GM23338 (cell line): Measurements from ENCODE around the gene IQSEC2. TPM values are rescaled to one million over a fixed set of nuclear protein-coding genes. Genes with fewer than 3 reads are reported as not detected.

Experiments used
- ATAC-seq: fragments of 200-7000 bp; cut with Tn5 transposase; 3 replicates; pipeline ENCODE4 v1.9.1; 2020
- DNase-seq: peaks from one replicate; pipeline ENCODE4 v3.0.0-alpha.2; 2015; ENCODE audit warnings: low spot score
- H2AFZ ChIP-seq: fragments of 200-600 bp; sonication (generic); 2 replicates; pipeline ENCODE4 v1.8.0; 2016; ENCODE audit warnings: antibody characterized with exemption, mild to moderate bottlenecking, moderate library complexity
- H3F3A ChIP-seq: fragments of 200-600 bp; sonication (generic); replicated peaks from 2 replicates; pipeline ENCODE4 v1.8.0; 2017; ENCODE audit warnings: antibody characterized with exemption, mixed run types, low read depth
- H3K27ac ChIP-seq: fragments of 200-600 bp; sonication (generic); 2 replicates; pipeline ENCODE4 v1.6.1; 2016; ENCODE audit warnings: low read depth
- H3K27me3 ChIP-seq: fragments of 200-600 bp; sonication (generic); 2 replicates; pipeline ENCODE4 v1.8.0; 2016; ENCODE audit warnings: mild to moderate bottlenecking, mixed run types, moderate library complexity; ENCODE audit not compliant: insufficient read depth
- H3K36me3 ChIP-seq: fragments of 200-600 bp; sonication (generic); 2 replicates; pipeline ENCODE4 v1.8.0; 2016; ENCODE audit warnings: mild to moderate bottlenecking; ENCODE audit not compliant: insufficient read depth
- H3K4me1 ChIP-seq: fragments of 200-600 bp; sonication (generic); 2 replicates; pipeline ENCODE4 v1.8.0; 2016; ENCODE audit warnings: mild to moderate bottlenecking, moderate library complexity; ENCODE audit not compliant: insufficient read depth
- H3K4me2 ChIP-seq: fragments of 200-600 bp; sonication (generic); 2 replicates; pipeline ENCODE4 v1.7.1; 2017; ENCODE audit warnings: mixed run types
- H3K4me3 ChIP-seq: fragments of 200-600 bp; sonication (generic); 2 replicates; pipeline ENCODE4 v1.6.1; 2016; ENCODE audit warnings: mixed run types
- H3K79me2 ChIP-seq: fragments of 200-600 bp; sonication (generic); replicated peaks from 2 replicates; pipeline ENCODE4 v1.8.0; 2017; ENCODE audit warnings: mild to moderate bottlenecking; ENCODE audit not compliant: insufficient read depth
- H3K9me2 ChIP-seq: fragments of 200-600 bp; sonication (generic); 2 replicates; pipeline ENCODE4 v1.8.0; 2017; ENCODE audit not compliant: insufficient read depth
- H4K20me1 ChIP-seq: fragments of 200-600 bp; sonication (generic); replicated peaks from 2 replicates; pipeline ENCODE4 v1.8.0; 2017; ENCODE audit warnings: mild to moderate bottlenecking; ENCODE audit not compliant: insufficient read depth
- H3K27ac Mint-ChIP-seq: 2 replicates; pipeline ENCODE4 v1.8.0; 2020; ENCODE audit warnings: inconsistent platforms, mild to moderate bottlenecking, moderate library complexity, mixed read lengths
- H3K27me3 Mint-ChIP-seq: 3 replicates; pipeline ENCODE4 v1.8.0; 2022; ENCODE audit warnings: low read depth, mild to moderate bottlenecking, moderate library complexity, mixed read lengths, inconsistent platforms; ENCODE audit not compliant: insufficient read depth, poor library complexity
- H3K36me3 Mint-ChIP-seq: 3 replicates; pipeline ENCODE4 v1.8.0; 2021; ENCODE audit warnings: low read depth, mild to moderate bottlenecking, inconsistent platforms, moderate library complexity, mixed read lengths
- H3K4me1 Mint-ChIP-seq: 3 replicates; pipeline ENCODE4 v1.8.0; 2020; ENCODE audit warnings: mild to moderate bottlenecking, inconsistent platforms, mixed read lengths
- H3K4me3 Mint-ChIP-seq: 3 replicates; pipeline ENCODE4 v1.8.0; 2021; ENCODE audit warnings: moderate library complexity, mild to moderate bottlenecking, inconsistent platforms, mixed read lengths
- H3K9me3 Mint-ChIP-seq: 3 replicates; pipeline ENCODE4 v1.8.0; 2020; ENCODE audit warnings: moderate library complexity, mild to moderate bottlenecking, inconsistent platforms, mixed read lengths
- CREB1 ChIP-seq: fragments of 250-450 bp; sonication (Bioruptor Pico); IDR thresholded peaks from 2 replicates; pipeline ENCODE4 v1.5.0; 2020; ENCODE audit warnings: low read depth, mild to moderate bottlenecking, moderate library complexity
- ETS1 ChIP-seq: IDR thresholded peaks from 2 replicates; pipeline ENCODE4 v1.6.1; 2016; ENCODE audit warnings: antibody characterized with exemption
- EZH2 ChIP-seq: fragments of 200-600 bp; sonication (generic); IDR thresholded peaks from one replicate; pipeline ENCODE4 v1.8.0; 2017; ENCODE audit warnings: antibody characterized with exemption, mild to moderate bottlenecking, low read depth; ENCODE audit not compliant: unreplicated experiment
- JUNB ChIP-seq: IDR thresholded peaks from one replicate; pipeline ENCODE4 v1.6.1; 2016; ENCODE audit warnings: antibody characterized with exemption; ENCODE audit not compliant: unreplicated experiment
- NANOG ChIP-seq: IDR thresholded peaks from 2 replicates; pipeline ENCODE4 v1.6.1; 2016; ENCODE audit warnings: antibody characterized with exemption, borderline replicate concordance
- ZNF114 ChIP-seq: fragments of 250-450 bp; sonication (Bioruptor Pico); IDR thresholded peaks from 2 replicates; pipeline ENCODE4 v1.5.0; 2020; ENCODE audit warnings: mild to moderate bottlenecking, moderate library complexity
- ZNF331 ChIP-seq: fragments of 250-450 bp; sonication (Bioruptor Pico); IDR thresholded peaks from 2 replicates; pipeline ENCODE4 v1.5.0; 2020; ENCODE audit warnings: low read depth, mild to moderate bottlenecking, moderate library complexity
- ZNF462 ChIP-seq: fragments of 250-450 bp; sonication (Bioruptor Pico); IDR thresholded peaks from 2 replicates; pipeline ENCODE4 v1.5.0; 2020; ENCODE audit warnings: mild to moderate bottlenecking, moderate library complexity
- polyA plus RNA-seq: library from polyadenylated mRNA; unstranded; fragments of >200 nt; fragmentation: Nextera tagmentation; extraction: Ambion mirVana; gene quantifications from 2 replicates; pipeline ENCODE4 v1.2.1, GENCODE V29; 2016
- total RNA-seq: library from RNA; depleted of rRNA; stranded (reverse); fragments of >200 nt; shearing (Covaris generic); gene quantifications from 2 replicates; pipeline ENCODE4 v1.2.3, GENCODE V29; 2014

Gene IQSEC2
- total and polyA plus RNA-seq, 2 experiments from 2014 or later: 12.3 to 92.2 TPM

GRCh38 chrX:53257670-53258423 lies 23.5 kb downstream of the IQSEC2 start (continued):
- TF ChIP-seq ZNF462 (CRISPR knock-in tag) (no peak), ZNF331 (CRISPR knock-in tag) (no peak)

- H3K27ac Mint-ChIP-seq: no peak overlapping the region
- no peaks in the 10 kb centered on the region for H4K20me1 ChIP-seq
- H3K4me3 Mint-ChIP-seq: peak overlapping the region; percentile 55
- H3K27ac ChIP-seq: no peak overlapping the region
- H3K79me2 ChIP-seq: no peaks in the 10 kb centered on the region
- H3K4me1 ChIP-seq: no peaks in the 10 kb centered on the region
- no peak overlapping the region for H3K4me3 ChIP-seq
- H3K4me2 ChIP-seq: no peak overlapping the region
- no peaks in the 10 kb centered on the region for H3K27me3 ChIP-seq
- peaks cover 9% of the 10 kb centered on the region for H3K27me3 Mint-ChIP-seq
- no peak overlapping the region for H2AFZ ChIP-seq
- peaks cover 19% of the 10 kb centered on the region for H3K36me3 Mint-ChIP-seq
- H3K9me2 ChIP-seq: no peaks in the 10 kb centered on the region
- DNase-seq: no peak
- no peaks in the 10 kb centered on the region for H3F3A ChIP-seq
- no peaks in the 10 kb centered on the region for H3K36me3 ChIP-seq
- H3K9me3 Mint-ChIP-seq: peaks cover 3% of the 10 kb centered on the region; the same call in 2 of the 3 replicates
- H3K4me1 Mint-ChIP-seq: peaks cover 12% of the 10 kb centered on the region
- ATAC-seq: peak; percentile 35
- no peak for TF ChIP-seq JUNB
- TF ChIP-seq ZNF114 (CRISPR knock-in tag): no peak
- TF ChIP-seq ETS1: no peak
- no peak for TF ChIP-seq ZNF462 (CRISPR knock-in tag)
- TF ChIP-seq CREB1 (CRISPR knock-in tag): no peak
- TF ChIP-seq EZH2: no peak
- no peak for TF ChIP-seq NANOG
Observed at GRCh38 chrX:53257166-53257565, 24.2 kb downstream of the IQSEC2 start.
